HEK293 (cell line): ENCODE results near the gene CHST8.

Experiments
- CTCF ChIA-PET: fragments of 350-600 bp; formaldehyde crosslinking; extraction: SDS; loops from one replicate; lab custom pipeline; 2021; ENCODE audit warnings: antibody characterized with exemption; lab: Yijun Ruan, JAX
- POLR2A ChIA-PET: fragments of 300-600 bp; formaldehyde crosslinking; extraction: SDS; loops from one replicate; lab custom pipeline; 2020; ENCODE audit warnings: antibody characterized with exemption, inconsistent platforms; lab: Yijun Ruan, JAX
- H3K27ac ChIP-seq: fragments of 200-500 bp; sonication (Bioruptor generic); 2 replicates; pipeline ENCODE4 v1.5.1; 2014; ENCODE audit warnings: low read depth, low read length, control low read depth, inconsistent platforms; ENCODE audit errors: extremely low read depth
- H3K36me3 ChIP-seq, 2 experiments: fragments of 200-500 bp in 1 of 2; sonication (Bioruptor generic) in 1 of 2; 1 replicate in 1 of 2; 2 replicates in 1 of 2; pipeline ENCODE4 v1.5.1; 2014 to 2017; ENCODE audit warnings: inconsistent platforms in 2 of 2, low read length in 2 of 2; ENCODE audit not compliant: control insufficient read depth in 2 of 2, insufficient read depth in 1 of 2
- H3K4me1 ChIP-seq: fragments of 200-500 bp; sonication (Bioruptor generic); 2 replicates; pipeline ENCODE4 v1.5.1; 2014; ENCODE audit warnings: mild to moderate bottlenecking, low read length, inconsistent platforms; ENCODE audit not compliant: control insufficient read depth, insufficient read depth
- H3K4me3 ChIP-seq: 2 replicates; pipeline ENCODE4 v1.5.1; 2011; ENCODE audit warnings: low read depth, mild to moderate bottlenecking, control low read depth, low read length, moderate library complexity
- H3K9me3 ChIP-seq: fragments of 200-500 bp; sonication (Bioruptor generic); 2 replicates; pipeline ENCODE4 v1.5.1; 2014; ENCODE audit warnings: low read depth, low read length, inconsistent platforms; ENCODE audit not compliant: control insufficient read depth, insufficient read depth
- BCL11A ChIP-seq: fragments of 450-650 bp; formaldehyde crosslinking; IDR thresholded peaks from 2 replicates; pipeline ENCODE4 v1.5.1; 2016; ENCODE audit warnings: low read depth, missing biosample characterization, missing genetic modification characterization
- EGR2 ChIP-seq: fragments of 450-650 bp; formaldehyde crosslinking; IDR thresholded peaks from 2 replicates; pipeline ENCODE4 v1.5.1; 2016; ENCODE audit warnings: low read depth, missing biosample characterization, missing genetic modification characterization
- HOXD13 ChIP-seq: sonication (generic); formaldehyde crosslinking; IDR thresholded peaks from 2 replicates; pipeline ENCODE4 v1.8.0; 2022; ENCODE audit warnings: missing genetic modification reagents, borderline replicate concordance
- KLF10 ChIP-seq: fragments of 450-650 bp; IDR thresholded peaks from 2 replicates; pipeline ENCODE4 v1.5.1; 2018; ENCODE audit warnings: missing biosample characterization, mild to moderate bottlenecking, missing genetic modification characterization
- PRDM1 ChIP-seq: fragments of 450-650 bp; formaldehyde crosslinking; IDR thresholded peaks from 2 replicates; pipeline ENCODE4; 2016; ENCODE audit warnings: missing biosample characterization, missing genetic modification characterization
- SCRT1 ChIP-seq: fragments of 450-650 bp; formaldehyde crosslinking; IDR thresholded peaks from 2 replicates; pipeline ENCODE4 v1.5.1; 2016; ENCODE audit warnings: missing biosample characterization, missing genetic modification characterization, borderline replicate concordance
- SCRT2 ChIP-seq: fragments of 450-650 bp; formaldehyde crosslinking; IDR thresholded peaks from 2 replicates; pipeline ENCODE4 v1.5.1; 2016; ENCODE audit warnings: missing biosample characterization, missing genetic modification characterization
- YY1 ChIP-seq: fragments of 450-650 bp; formaldehyde crosslinking; IDR thresholded peaks from 2 replicates; pipeline ENCODE4 v1.5.1; 2018; ENCODE audit warnings: missing biosample characterization, missing genetic modification characterization
- ZBTB17 ChIP-seq: fragments of 450-650 bp; formaldehyde crosslinking; IDR thresholded peaks from 2 replicates; pipeline ENCODE4 v1.5.1; 2016; ENCODE audit warnings: missing biosample characterization, missing genetic modification characterization
- ZBTB20 ChIP-seq: fragments of 450-650 bp; formaldehyde crosslinking; IDR thresholded peaks from 2 replicates; pipeline ENCODE4 v1.5.1; 2016; ENCODE audit warnings: missing biosample characterization, missing genetic modification characterization
- ZFHX2 ChIP-seq: fragments of 450-650 bp; formaldehyde crosslinking; conservative IDR thresholded peaks from 2 replicates; pipeline ENCODE4 v1.5.1; 2016; ENCODE audit warnings: missing biosample characterization, missing genetic modification characterization
- ZNF146 ChIP-seq: fragments of 450-650 bp; formaldehyde crosslinking; IDR thresholded peaks from 2 replicates; pipeline ENCODE4 v1.5.1; 2016; ENCODE audit warnings: missing biosample characterization, missing genetic modification characterization
- ZNF341 ChIP-seq: fragments of 450-650 bp; formaldehyde crosslinking; IDR thresholded peaks from 2 replicates; pipeline ENCODE4; 2016; ENCODE audit warnings: low read depth, missing biosample characterization, missing genetic modification characterization
- ZNF433 ChIP-seq: fragments of 450-650 bp; formaldehyde crosslinking; IDR thresholded peaks from 2 replicates; pipeline ENCODE4 v1.5.1; 2016; ENCODE audit warnings: missing biosample characterization, missing genetic modification characterization, low read depth
- ZNF449 ChIP-seq: fragments of 450-650 bp; formaldehyde crosslinking; IDR thresholded peaks from 2 replicates; pipeline ENCODE4 v1.5.1; 2017; ENCODE audit warnings: missing biosample characterization, mild to moderate bottlenecking, missing genetic modification characterization, moderate library complexity
- ZNF623 ChIP-seq: fragments of 450-650 bp; formaldehyde crosslinking; IDR thresholded peaks from 2 replicates; pipeline ENCODE4 v1.5.1; 2016; ENCODE audit warnings: missing biosample characterization, missing genetic modification characterization
- ZNF658 ChIP-seq: fragments of 450-650 bp; formaldehyde crosslinking; IDR thresholded peaks from 2 replicates; pipeline ENCODE4; 2016; ENCODE audit warnings: missing biosample characterization, missing genetic modification characterization
- ZNF664 ChIP-seq: fragments of 450-650 bp; formaldehyde crosslinking; IDR thresholded peaks from 2 replicates; pipeline ENCODE4 v1.5.1; 2016; ENCODE audit warnings: missing biosample characterization, missing genetic modification characterization
- ZXDB ChIP-seq: fragments of 450-650 bp; formaldehyde crosslinking; IDR thresholded peaks from 2 replicates; pipeline ENCODE4 v1.5.1; 2016; ENCODE audit warnings: missing biosample characterization, missing genetic modification characterization
- TF ChIP-seq, protein P1 (sequence below): fragments of 450-650 bp; formaldehyde crosslinking; IDR thresholded peaks from 2 replicates; pipeline ENCODE4 v1.5.1; 2016; ENCODE audit warnings: missing biosample characterization, missing genetic modification characterization
- TF ChIP-seq, protein P2 (sequence below): fragments of 450-650 bp; formaldehyde crosslinking; IDR thresholded peaks from 2 replicates; pipeline ENCODE4 v1.5.1; 2017; ENCODE audit warnings: missing biosample characterization, missing genetic modification characterization

CHST8 gene

DNA sequence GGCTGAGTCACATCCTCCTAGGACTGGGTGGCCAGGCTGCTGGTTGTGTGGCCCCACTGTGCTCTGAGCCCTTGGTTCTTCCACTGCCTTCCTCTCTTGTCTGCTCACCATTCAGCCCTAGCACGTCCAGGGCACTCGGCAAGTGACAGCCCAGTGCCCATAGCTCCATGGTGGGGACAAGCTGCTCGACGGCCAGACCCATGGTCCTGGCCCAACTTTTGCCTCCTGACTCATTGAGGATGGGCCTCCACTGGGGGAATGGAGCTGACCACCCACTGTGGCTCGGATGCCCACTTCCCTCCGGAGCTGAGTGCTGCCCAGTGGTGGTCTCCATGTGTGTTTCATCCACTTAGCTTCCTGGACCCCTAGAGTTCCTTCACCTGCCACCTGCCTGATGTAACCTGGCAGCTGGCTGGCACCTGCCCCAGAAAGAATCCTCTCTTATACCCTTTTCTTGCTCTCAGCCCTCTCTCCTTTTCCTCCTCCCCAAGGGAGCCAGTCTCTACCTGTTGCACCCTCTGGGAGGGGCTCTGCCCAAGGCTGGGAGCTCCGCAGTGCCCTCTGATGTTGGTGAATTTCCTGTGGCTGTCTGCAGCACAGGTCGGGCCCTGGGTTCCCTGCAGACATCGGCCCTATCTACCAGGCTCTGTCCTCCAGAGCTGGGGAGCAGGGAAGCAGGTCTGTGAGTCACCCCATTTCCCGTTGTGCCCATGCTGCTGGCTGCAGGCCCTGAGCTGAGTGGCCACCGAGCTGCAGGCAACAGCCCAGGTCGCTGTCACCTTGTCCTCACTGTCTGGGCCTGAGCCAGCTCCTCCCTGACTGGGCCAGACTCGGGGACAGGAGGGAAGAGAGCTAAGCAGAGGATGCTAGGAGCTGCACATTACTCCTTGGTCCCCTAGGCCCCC lies 7.4 kb downstream of the CHST8 start:
- CTCF ChIA-PET: interaction anchor here (1.1 to 1.2 kb wide), 2 partner anchors 142 to 149 kb away, joined by 4 read pairs; no protein-coding TSS in a partner anchor
- POLR2A ChIA-PET: interaction anchor here (0.9 to 1.6 kb wide), 2 partner anchors 9 to 107 kb away, joined by 3 read pairs; partner anchors contain the start of gene PEPD
- no peaks in the 10 kb centered on the region; a peak in 1 of 3 replicates for H3K36me3 ChIP-seq
- H3K27ac ChIP-seq: no peak overlapping the region
- no peaks in the 10 kb centered on the region for H3K4me1 ChIP-seq
- H3K9me3 ChIP-seq: no peaks in the 10 kb centered on the region
- no peak overlapping the region for H3K4me3 ChIP-seq
- TF ChIP-seq ZBTB20: no peak
- TF ChIP-seq SCRT1 (tag by site-specific recombination): peak; percentile 92
- peak; percentile 97 for TF ChIP-seq SCRT2 (tag by site-specific recombination)

- CTCF ChIA-PET: interaction anchor here (1.1 to 1.2 kb wide), 2 partner anchors 141 to 148 kb away, joined by 4 read pairs; no protein-coding TSS in a partner anchor
- no peak for TF ChIP-seq ZBTB17 (tag by site-specific recombination)
Observed at GRCh38 chr19:33629826-33630375, 8.1 kb downstream of the CHST8 start.

DNA sequence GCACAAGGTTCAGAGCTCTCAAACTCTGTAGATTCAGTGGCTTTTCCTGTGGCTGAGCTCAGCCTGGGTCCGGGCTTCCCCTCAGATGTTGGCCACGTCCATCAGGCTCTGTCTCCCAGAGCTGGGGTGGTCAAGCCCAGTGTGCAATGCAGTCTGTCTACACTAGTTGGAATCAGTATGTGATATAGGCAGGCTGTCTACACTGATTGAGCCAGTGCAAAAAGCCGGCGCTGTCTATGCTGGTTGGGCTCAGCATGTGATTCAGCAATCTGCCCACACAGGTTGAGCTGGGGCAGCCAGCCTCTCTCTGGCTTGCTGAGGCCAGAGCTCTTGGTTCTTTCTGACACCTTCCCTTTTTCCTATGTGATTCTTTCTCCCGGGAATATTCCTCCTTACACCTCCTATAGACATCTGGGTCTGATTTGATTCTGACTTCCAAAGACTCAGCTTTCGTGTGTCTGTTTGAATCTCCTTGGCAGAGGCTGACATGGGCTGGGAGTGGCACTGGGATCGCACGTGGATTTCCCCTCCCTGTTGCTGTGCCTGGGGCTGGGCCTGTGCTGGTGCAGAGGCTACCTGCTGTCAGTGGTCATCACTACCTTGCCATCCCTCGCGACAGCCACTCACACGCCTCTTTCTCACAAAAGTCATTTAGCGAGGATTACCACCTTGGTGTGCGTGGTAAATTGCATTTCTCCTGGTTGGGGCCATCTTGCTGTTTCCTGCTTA lies 9.3 kb downstream of the CHST8 start:
- TF ChIP-seq ZNF658 (no peak), ZNF449 (tag by site-specific recombination) (peak; percentile 100), ZNF146 (tag by site-specific recombination) (no peak), EGR2 (tag by site-specific recombination) (0 out of 2 replicates have a peak, but pooled peaks have one; percentile 31), ZFHX2 (peak; percentile 45)
- Histone ChIP-seq H3K27ac (no peak overlapping the region), H3K4me1 (no peaks in the 10 kb centered on the region), H3K36me3 (no peaks in the 10 kb centered on the region; a peak in 1 of 3 replicates), H3K9me3 (no peaks in the 10 kb centered on the region), H3K4me3 (no peak overlapping the region)
- CTCF ChIA-PET: interaction anchor here (1.5 kb wide), 1 partner anchor 140 kb away, joined by 4 read pairs; no protein-coding TSS in a partner anchor
- POLR2A ChIA-PET: interaction anchor here (2.0 kb wide), 1 partner anchor 8 kb away, joined by 6 read pairs; the partner anchor contains the start of gene CHST8

More at GRCh38 chr19:33629826-33630375, 8.1 kb downstream of the CHST8 start:
- no peaks in the 10 kb centered on the region for H3K9me3 ChIP-seq
- no peak overlapping the region for H3K4me3 ChIP-seq
- H3K36me3 ChIP-seq: no peaks in the 10 kb centered on the region; a peak in 1 of 3 replicates
- no peak overlapping the region for H3K27ac ChIP-seq
- POLR2A ChIA-PET: interaction anchor here (0.9 to 1.6 kb wide), 2 partner anchors 8 to 108 kb away, joined by 3 read pairs; partner anchors contain the start of gene PEPD
- no peaks in the 10 kb centered on the region for H3K4me1 ChIP-seq

GRCh38 chr19:33631609-33631973 lies 9.8 kb downstream of the CHST8 start:
- ChIA-PET POLR2A (interaction anchor here (2.0 kb wide), 1 partner anchor 9 kb away, joined by 6 read pairs; the partner anchor contains the start of gene CHST8), CTCF (interaction anchor here (1.5 kb wide), 1 partner anchor 140 kb away, joined by 4 read pairs; no protein-coding TSS in a partner anchor)
- H3K4me1 ChIP-seq: no peaks in the 10 kb centered on the region
- H3K27ac ChIP-seq: no peak overlapping the region
- H3K9me3 ChIP-seq: no peaks in the 10 kb centered on the region
- H3K4me3 ChIP-seq: no peak overlapping the region
- H3K36me3 ChIP-seq: no peaks in the 10 kb centered on the region; a peak in 1 of 3 replicates
- TF ChIP-seq PRDM1: no peak
- TF ChIP-seq, protein P1, sequence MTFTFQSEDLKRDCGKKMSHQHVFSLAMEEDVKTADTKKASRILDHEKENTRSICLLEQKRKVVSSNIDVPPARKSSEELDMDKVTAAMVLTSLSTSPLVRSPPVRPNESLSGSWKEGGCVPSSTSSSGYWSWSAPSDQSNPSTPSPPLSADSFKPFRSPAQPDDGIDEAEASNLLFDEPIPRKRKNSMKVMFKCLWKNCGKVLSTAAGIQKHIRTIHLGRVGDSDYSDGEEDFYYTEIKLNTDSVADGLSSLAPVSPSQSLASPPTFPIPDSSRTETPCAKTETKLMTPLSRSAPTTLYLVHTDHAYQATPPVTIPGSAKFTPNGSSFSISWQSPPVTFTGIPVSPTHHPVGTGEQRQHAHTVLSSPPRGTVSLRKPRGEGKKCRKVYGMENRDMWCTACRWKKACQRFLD: no peak
- no peak for TF ChIP-seq YY1 (tag by site-specific recombination)
- no peak for TF ChIP-seq ZNF433 (tag by site-specific recombination)
- TF ChIP-seq HOXD13: no peak
- no peak for TF ChIP-seq ZXDB
- TF ChIP-seq SCRT2 (tag by site-specific recombination): no peak
- TF ChIP-seq, protein P2, sequence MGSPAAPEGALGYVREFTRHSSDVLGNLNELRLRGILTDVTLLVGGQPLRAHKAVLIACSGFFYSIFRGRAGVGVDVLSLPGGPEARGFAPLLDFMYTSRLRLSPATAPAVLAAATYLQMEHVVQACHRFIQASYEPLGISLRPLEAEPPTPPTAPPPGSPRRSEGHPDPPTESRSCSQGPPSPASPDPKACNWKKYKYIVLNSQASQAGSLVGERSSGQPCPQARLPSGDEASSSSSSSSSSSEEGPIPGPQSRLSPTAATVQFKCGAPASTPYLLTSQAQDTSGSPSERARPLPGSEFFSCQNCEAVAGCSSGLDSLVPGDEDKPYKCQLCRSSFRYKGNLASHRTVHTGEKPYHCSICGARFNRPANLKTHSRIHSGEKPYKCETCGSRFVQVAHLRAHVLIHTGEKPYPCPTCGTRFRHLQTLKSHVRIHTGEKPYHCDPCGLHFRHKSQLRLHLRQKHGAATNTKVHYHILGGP (tag by site-specific recombination): no peak
- no peak for TF ChIP-seq KLF10 (tag by site-specific recombination)
- no peak for TF ChIP-seq ZNF623 (tag by site-specific recombination)
- TF ChIP-seq ZNF341 (tag by site-specific recombination): no peak
- no peak for TF ChIP-seq BCL11A
- TF ChIP-seq ZNF664 (tag by site-specific recombination): no peak
